GM19463 (cell line): ENCODE measurements around the gene RIMKLA.

ENCODE experiments used
- ATAC-seq: cut with Tn5 transposase; IDR thresholded peaks from one replicate; pipeline ENCODE4 v1.9.1; 2021; ENCODE audit warnings: mild to moderate bottlenecking, moderate library complexity; ENCODE audit not compliant: unreplicated experiment

Gene RIMKLA

DNA sequence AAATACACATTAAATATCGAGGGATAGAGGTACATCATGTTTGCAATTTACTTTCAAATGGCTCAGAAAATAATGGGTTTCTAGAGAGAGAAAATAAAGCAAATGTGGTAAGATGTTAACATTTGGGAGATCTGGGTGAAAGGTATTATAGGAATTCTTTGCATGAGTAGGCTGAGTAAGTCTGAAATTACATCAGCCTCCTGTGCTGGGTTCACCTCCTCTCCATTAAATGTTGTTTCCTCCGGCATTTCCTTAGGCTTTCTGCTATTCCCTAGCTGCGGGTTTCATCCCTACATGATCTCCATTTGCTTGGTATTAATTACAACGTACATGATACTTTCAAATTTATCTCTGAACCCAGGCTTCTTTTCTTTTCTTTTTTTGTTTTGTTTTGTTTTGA, 43.6 kb downstream of the RIMKLA start:
- ATAC-seq, result no peak

DNA sequence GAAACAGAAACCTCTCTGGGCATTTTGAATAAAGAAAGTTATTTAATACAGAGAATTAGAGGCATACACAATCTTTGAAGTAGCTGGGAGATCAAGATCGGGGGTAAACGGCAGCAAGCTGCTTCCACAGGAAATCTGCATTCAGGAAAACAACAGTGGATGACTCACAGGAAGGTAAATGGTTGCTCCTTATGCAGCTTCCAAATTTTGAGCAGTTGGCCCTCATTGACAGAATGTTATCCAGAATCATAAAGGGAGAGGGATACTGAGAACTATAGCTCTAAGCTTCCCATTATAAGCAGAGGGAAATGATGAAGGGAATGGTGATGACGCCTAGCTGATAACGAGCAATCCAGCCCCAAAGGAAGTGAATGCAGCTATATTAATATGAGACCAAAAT, 46.6 kb downstream of the RIMKLA start:
- no peak for ATAC-seq

DNA sequence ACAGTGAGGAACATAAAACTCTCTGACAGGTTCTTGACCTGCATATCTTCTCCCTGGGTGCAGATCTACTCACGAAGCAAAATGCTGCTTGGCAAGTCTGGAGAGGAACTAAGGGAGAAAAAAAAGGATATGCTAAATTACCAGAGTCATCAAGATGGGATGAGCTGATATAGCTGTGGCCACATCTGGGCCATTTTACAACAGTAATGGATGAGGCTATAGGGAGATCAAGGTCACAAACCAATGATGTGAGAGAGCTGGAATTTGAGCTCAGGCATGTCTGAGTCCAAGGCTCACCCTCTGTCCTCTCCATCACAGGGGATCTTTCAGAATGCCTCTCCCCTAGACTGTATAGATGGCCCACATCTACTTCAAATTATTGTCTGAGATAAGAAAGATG, 49.0 kb downstream of the RIMKLA start:
- no peak for ATAC-seq

DNA sequence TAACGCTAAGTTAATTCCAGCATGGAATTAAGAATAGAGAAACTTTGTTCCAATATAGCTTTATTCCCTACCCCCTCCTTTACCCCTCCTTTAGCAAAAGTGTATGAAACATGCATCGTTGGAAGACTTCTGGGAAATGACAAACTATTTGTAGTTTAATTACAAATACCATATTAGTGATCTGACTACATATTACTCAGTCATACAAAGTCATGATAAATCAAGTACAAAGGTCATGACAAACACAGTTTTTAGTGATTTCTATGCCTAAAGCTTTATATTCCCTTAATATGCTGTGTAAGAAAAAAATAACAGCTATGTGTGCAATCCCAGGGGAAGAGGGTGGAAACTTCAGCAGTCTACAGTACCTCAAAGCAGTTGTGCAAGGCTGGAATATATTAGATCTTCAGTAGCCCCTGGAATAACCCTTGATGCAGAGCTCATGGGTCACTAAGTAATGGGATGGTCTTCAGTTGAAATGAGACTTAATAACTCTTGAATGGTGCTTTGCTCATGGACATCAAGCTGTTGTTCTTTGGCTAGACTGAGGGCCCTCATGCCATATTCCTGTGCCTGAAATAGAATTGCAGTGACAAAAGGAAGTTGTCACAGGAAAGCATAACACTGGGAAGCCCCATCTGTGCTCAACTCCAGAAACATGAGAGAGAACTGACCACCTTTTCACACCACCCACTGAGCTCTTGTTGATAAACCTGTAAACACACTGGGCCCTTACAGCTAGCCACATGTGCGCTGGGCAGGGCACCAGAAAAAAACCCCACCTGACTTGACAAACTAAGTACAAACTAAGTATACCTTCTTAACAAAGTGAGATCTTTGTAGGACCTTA, 49.9 kb downstream of the RIMKLA start:
- ATAC-seq, result no peak

DNA sequence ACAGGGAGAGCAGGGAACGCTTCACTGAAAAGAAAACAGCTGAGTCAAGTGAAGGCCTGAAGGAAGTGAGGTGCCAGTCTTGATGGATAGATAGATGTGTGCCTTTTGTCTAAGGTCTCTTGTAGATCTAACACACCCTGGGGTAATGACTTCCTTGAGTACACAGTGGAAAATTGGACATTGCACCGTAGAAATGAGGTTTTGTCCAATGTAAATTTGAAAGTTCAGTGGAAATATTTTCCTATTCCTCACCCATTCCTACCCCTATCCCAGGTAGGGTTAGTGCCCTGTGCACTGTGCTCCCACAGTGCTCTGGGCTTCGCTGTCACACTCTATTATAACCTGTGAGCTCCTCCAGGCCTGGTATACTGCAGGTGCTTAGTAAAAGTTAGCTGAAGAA, 50.9 kb downstream of the RIMKLA start:
- no peak for ATAC-seq

DNA sequence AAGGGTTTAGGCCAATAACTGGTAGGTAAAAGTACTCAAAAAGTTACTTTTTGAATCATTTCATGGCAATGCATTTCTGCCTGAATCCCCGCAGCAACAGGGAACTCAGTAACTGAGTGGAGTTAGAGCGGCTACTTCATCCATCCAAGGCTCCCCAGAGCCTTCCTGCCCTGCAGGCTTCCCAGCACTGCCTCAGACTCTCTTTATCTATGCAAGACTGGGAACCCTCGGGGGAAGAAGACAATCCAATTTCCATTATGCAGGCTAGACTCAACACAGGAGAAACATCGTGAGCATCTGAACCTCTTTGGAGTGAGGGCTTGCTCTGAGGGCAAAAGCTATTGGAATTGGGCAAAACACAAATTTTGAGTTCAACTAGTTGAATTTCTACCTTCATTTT, 52.1 kb downstream of the RIMKLA start:
- ATAC-seq, result no peak

DNA sequence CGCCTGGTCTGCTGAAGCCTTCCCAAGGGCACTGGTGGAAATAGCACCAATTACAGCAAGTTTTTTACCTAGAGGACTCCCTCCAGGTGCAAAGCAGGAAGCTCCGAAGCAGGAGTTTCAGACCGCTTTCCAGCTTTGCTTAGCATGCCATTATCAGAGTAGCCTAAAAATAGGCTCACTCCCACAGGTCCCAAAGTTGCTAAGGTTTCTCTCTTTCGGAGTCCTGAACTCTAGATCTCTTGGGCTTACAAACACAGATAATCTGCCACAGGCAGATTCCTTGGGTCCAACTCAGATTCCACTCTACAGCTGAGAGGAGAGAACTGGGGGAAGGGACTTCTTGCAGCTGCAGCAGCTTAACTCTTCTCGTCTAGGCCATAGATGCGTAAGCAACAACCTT, 52.8 kb downstream of the RIMKLA start:
- ATAC-seq, result no peak

DNA sequence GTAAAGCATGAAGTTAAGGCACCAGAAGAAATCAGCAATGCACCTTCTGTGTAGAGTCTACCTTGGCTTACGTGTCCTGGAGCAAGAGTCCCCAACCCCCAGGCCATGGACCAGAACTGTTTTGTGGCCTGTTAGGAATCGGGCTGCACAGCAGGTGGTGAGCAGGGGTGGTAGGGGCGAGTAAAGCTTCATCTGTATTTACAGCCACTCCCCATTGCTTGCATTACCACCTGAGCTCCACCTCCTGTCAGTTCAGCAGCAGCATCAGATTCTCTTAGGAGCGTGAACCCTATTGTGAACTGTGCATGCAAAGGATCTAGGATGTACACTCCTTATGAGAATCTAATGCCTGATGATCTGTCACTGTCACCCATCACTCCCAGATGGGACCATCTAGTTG, 53.7 kb downstream of the RIMKLA start:
- no peak for ATAC-seq

DNA sequence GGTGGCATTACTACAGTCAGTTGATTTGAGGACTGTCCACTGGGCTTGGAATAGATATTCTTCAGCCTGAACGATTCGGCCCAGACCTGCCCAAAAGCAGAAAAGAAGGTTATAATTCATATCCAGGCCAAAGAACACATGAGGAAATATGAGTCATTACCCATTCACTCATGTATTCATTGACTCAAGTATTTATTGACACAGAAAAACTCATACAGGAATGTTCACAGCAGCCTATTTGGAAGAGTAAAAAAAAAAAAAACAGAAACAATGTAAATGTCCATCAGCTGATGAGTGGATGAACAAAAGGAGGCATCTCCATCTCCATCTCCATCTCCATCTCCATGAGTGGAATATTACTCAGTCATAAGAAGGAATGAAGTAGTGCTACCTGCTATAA, 59.3 kb downstream of the RIMKLA start:
- no peak for ATAC-seq

DNA sequence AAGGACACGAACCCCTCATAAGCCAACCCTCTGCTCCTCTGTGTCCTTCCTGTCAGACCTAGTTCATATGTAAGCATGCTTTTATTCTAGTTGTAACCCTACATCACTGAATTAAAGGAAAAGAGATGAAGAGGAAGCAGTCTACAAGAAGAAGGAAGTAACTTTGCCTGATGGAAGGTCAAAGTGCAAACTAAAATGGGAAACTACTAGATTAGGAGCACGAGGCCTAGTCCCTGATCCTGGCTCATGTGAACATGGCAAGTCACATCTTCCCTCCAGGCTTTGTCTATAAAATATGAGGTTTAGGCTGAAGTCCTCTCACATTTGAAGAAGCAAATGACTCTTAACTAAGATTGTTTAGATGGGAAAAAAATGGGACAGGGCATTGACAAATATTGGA, 62.1 kb downstream of the RIMKLA start:
- ATAC-seq, result no peak

DNA sequence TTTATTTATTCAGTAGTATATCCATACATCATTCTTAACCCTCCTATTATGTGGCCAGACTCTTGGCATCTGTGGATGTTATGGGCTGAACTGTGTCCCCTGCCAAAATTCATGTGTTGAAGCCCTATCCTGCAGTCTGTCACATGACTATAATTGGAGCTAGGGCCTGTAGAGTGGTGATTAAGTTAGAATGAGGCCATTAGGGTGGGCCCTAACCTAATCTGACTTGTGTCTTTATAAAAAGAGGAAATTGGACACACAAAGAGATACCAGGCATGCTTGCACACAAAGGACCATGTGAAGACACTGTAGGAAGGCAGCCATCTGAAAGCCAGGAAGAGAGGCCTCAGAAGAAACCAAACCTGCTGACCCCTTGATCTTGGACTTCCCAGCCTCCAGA, 68.7 kb downstream of the RIMKLA start:
- ATAC-seq, result no peak

DNA sequence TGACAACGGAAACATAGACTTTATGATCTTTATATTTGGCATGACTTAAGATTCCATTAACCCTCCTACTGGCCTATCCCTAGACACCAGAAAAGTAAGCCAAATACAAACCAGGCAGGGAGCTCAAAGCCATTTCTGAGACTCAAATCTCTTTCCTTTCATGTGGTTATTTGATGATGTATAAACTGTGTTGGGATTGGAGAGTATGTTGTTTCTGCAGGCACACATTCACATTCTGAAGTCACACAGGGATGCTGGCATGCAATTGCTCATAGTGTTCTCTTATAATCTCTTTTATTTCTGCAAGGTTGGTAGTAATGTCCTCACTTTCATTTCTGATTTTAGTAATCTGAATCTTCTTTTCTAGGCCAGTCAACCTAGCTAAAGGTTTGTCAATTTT, 69.5 kb downstream of the RIMKLA start:
- ATAC-seq, result no peak

DNA sequence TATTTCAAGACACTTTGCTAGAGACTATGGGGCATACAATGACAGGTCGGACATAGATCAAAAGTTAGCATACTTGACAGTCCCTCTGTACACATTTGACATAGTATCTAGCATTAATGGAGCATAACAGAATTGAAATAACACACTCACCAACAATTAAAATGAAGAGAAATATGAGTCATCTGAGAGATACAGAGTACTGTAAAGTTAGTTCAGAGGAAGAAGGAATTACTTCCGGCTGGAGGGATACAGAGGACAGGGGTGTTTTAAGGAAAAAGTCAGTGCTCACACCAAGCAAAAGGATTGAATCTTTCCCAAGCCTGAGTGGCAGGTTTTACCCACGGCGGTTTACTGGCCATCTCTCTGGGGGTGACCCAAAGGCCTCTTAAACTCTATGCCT, 72.8 kb downstream of the RIMKLA start:
- ATAC-seq, result no peak

DNA sequence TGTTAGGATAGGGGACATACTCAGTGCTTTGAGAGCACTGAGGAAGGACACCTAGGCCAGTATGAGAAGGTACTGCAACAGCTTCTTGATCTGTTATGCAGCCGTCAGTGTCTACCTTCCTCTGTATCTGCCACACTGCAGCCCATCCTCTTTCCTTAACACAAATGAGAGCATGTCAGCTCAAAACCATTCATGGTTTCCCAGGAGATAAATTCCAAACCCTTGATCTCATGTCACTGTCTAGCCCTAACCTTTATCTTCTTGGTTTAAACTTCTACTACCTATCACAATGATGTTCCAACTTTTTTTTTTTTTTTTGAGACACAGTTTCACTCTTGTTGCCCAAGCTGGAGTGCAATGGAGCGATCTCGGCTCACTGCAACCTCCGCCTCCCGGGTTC, 73.8 kb downstream of the RIMKLA start:
- ATAC-seq, result no peak

DNA sequence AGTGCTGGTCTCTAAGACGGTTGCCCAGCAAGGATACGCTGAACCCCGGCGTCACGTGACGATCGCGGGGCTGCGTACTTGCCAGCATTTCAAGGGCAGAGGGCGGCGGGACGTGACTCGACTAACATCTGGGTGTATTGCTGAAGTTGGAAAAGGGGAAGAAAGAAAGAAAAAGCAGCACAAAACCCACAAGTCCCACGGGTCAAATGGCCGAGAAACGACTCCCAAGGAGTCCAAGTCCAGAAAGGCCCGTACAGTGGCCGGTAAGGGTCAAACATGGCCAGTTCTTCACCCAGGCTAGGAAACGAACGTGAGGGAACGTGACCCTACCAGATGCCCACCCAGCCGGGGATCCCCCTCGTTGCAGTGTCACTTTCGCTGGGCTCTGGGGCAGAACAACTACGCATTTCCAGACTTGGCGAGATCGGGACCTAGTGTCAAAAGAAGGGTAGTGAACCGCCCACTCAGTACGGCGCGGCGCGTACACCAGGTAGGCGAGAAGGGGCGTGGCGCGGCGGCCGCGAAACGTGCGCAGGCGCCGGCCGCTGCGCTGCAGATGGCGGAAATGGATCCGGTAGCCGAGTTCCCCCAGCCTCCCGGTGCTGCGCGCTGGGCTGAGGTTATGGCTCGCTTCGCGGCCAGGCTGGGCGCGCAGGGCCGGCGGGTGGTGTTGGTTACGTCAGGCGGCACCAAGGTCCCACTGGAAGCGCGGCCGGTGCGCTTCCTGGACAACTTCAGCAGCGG, 75.6 kb downstream of the RIMKLA start, which contains the start of the genes PPCS and ZMYND12:
PPCS (plus strand) TSS at position 534 of the 744 bp plus-strand sequence; CDS start at position 557, 23 bp downstream.
ZMYND12 (minus strand) TSS at position 13 of the 744 bp plus-strand sequence. CDS start 25 bp downstream, outside the sequence.
- peak; percentile 90 for ATAC-seq

DNA sequence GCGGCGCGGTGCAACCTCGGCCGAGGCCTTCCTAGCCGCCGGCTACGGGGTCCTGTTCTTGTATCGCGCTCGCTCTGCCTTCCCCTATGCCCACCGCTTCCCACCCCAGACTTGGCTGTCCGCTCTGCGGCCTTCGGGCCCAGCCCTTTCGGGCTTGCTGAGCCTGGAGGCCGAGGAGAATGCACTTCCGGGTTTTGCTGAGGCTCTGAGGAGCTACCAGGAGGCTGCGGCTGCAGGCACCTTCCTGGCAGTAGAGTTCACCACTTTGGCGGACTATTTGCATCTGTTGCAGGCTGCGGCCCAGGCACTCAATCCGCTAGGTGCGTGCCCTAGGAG, 76.1 kb downstream of the RIMKLA start:
- peak; percentile 56 for ATAC-seq

DNA sequence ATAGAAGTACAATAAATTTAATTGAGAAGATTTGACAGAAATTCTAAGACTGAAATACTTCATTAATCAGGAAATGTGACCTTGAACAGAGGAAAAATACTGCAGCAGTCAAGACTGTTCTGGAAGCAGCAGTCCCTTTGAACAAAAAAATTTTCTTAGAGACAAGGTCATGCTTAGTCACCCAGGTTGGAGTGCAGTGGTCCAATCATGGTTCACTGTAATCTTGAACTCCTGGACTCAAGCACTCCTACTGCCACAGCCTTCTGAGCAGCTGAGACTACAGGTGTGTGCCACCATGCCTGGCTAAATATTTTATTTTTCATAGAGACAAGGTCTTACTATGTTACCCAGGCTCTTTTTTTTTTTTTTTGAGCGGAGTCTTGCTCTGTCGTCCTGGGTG, 80.6 kb downstream of the RIMKLA start:
- no peak for ATAC-seq

DNA sequence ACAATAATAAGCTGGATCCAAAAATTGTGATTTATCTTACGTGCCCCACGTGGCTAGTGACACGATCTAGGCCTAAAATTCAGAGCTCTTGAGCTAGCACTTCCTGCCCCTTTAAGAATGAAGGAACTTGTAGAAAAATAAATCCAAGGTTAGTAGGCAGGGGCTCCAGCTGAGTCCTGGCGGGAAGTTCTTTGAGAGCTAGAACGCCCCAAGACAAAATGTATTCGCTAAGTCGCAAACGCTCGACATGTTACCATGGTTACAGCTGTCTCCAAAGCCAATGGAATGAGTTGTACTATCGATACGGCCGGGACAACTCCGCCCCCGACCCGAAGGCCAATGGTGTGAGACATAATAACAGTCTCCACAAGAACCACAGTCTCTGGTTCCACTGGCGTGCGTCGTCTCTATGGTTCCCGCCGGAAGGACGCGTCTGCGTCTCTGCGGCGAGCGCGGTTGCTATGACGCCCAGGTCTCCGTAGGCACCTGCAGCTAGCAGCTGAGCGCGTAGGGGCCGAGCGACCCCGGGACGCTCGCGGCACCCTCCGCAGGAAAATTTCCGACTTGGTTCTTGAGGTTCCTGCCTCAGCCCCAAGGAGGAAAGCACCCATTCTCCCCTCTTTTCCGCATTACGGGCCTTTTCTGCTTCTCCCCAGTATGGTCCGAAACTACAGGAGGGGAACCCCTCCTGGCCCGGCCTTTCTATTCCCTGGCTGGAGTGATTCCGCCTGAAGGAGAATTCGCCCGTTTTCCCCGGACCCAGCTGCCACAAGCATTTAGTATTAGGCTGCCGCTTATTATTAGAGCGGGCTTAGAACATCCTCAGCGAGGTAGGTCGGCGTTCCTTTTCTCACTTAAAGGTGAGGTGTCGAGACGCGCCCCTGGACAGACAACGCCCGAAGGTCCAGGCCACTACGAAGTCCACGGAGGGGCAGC, 82.5 kb downstream of the RIMKLA start, which contains the start of gene CCDC30:
CCDC30 (plus strand) TSS at position 459 of the 936 bp plus-strand sequence. CDS start 17,266 bp downstream, outside the sequence.
- peak; percentile 99 for ATAC-seq

DNA sequence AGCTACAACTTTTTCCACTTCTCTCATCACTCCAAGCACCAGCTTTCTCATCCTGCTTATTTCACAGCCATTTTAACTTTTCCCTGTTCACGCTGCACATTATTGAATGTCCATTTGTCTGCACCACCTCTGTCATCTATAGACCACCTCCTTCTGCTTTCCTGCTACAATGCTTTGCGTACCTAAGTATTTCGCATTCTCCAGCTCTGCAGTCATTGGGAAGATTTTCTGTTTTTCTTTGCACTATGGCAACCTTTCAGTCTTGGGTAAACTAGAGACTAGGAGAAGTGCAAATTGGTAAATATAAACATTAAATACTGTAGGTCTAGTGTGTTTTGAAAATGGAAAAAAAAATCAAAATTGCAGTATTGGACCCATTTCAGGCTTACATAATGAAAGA, 83.3 kb downstream of the RIMKLA start:
- ATAC-seq, result no peak

DNA sequence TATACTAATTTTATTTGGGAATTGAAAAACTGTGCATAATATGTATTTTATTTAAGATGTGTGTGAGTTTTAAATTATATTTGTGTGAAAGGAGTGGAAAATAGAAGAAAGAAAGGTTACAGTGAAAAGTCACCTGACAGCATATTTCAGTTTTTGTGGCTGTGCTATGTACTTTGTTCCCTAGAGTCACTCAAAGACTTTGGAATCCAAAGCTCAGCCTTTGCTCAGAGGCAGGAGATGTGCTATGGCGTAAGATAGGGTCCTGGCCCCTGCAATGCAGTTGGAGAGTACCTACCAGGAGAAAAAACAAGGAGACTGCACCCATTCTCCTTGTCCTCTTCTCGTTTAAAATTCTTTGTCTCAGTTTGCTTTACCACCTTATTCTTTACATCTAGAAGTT, 85.4 kb downstream of the RIMKLA start:
- no peak for ATAC-seq

DNA sequence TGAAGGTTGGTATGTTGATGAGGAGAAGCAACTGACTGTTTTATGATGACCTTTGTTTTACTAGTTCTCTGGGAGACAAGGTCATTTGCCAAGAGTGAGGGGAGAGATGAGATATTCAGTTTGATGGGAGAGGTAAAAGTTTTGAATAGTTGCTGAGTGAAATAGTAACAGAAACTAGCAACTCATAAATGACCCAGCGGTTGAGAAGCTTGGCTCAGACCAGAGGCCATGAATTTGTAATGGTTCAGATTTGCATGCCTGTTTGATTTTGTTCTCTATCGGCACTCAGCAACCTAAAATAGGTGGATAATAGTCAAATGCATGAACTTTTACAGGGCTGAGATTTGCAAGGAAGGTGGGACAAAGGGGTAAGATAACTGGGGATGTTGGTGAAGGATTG, 89.1 kb downstream of the RIMKLA start:
- ATAC-seq, result no peak
